Measurements from ENCODE around the gene VSTM2L.

DNA sequence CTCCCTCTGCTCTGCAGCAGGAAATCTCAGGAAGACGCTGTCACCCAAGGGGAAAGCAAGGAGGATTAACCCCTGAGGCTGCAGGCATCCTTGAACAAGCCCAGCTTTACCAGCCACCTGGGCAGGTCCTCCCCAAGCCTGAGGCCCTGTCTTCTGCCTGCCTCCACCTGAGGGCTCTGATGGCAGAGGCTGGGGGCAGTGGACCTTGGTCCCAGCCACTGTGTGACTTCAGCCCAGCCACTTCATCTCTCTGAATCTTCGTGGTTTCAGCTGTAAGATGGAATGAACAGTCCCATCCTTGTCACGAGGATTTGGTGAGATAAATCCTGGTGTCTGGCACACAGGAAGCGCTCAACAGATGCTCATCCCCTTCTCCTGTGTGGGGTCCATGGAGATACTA, 8.5 kb upstream of the VSTM2L start:
- TF ChIP-seq CTCF (IDR thresholded peaks at IDR 0.05) (no peak), PHF8 (IDR thresholded peaks at IDR 0.05; ENCODE audit: borderline replicate concordance, low read depth) (no peak), MAFK (IDR thresholded peaks at IDR 0.05; ENCODE audit: partially characterized antibody) (no peak), KDM1A (IDR thresholded peaks at IDR 0.05; ENCODE audit: low read depth) (no peak), CBX2 (IDR thresholded peaks at IDR 0.05; ENCODE audit: borderline replicate concordance, low read depth) (no peak), RFX5 (IDR thresholded peaks at IDR 0.05) (no peak), SMC3 (IDR thresholded peaks at IDR 0.05) (no peak), POLR2A (IDR thresholded peaks at IDR 0.05; ENCODE audit: low read length) (no peak), RNF2 (IDR thresholded peaks at IDR 0.05; ENCODE audit: borderline replicate concordance, low read depth) (no peak)
- TF ChIP-seq, protein P1, sequence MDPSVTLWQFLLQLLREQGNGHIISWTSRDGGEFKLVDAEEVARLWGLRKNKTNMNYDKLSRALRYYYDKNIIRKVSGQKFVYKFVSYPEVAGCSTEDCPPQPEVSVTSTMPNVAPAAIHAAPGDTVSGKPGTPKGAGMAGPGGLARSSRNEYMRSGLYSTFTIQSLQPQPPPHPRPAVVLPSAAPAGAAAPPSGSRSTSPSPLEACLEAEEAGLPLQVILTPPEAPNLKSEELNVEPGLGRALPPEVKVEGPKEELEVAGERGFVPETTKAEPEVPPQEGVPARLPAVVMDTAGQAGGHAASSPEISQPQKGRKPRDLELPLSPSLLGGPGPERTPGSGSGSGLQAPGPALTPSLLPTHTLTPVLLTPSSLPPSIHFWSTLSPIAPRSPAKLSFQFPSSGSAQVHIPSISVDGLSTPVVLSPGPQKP (IDR thresholded peaks at IDR 0.05; ENCODE audit: low read depth, low read length): no peak
- TF ChIP-seq, protein P2, sequence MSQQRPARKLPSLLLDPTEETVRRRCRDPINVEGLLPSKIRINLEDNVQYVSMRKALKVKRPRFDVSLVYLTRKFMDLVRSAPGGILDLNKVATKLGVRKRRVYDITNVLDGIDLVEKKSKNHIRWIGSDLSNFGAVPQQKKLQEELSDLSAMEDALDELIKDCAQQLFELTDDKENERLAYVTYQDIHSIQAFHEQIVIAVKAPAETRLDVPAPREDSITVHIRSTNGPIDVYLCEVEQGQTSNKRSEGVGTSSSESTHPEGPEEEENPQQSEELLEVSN (IDR thresholded peaks at IDR 0.05; ENCODE audit: borderline replicate concordance, low read depth): no peak
- TF ChIP-seq, protein P3, sequence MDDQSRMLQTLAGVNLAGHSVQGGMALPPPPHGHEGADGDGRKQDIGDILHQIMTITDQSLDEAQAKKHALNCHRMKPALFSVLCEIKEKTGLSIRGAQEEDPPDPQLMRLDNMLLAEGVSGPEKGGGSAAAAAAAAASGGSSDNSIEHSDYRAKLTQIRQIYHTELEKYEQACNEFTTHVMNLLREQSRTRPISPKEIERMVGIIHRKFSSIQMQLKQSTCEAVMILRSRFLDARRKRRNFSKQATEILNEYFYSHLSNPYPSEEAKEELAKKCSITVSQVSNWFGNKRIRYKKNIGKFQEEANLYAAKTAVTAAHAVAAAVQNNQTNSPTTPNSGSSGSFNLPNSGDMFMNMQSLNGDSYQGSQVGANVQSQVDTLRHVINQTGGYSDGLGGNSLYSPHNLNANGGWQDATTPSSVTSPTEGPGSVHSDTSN (IDR thresholded peaks at IDR 0.05): no peak
